Ovary (tissue), 9 donors: ENCODE data around the gene PTPRN2. TPM values are rescaled to one million over a fixed set of nuclear protein-coding genes. Genes with fewer than 3 reads are reported as not detected.

Experiments
- DNase-seq, 5 donors: peaks; one replicate each; pipeline ENCODE4 v3.0.0-alpha.2; 2019 to 2020
- H3K27ac ChIP-seq, 2 donors: fragments of 200-600 bp; one replicate each; pipeline versions ENCODE4 v1.5.1 to v1.8.0; 2019 to 2022
- H3K27me3 ChIP-seq: fragments of 200-600 bp; one replicate; pipeline ENCODE4 v1.8.0; 2022
- H3K36me3 ChIP-seq: fragments of 200-600 bp; sonication (generic); one replicate; pipeline ENCODE4 v1.5.1; 2019
- H3K4me1 ChIP-seq: one replicate; pipeline ENCODE4 v1.8.1; 2013; ENCODE audit warnings: mild to moderate bottlenecking, moderate library complexity; ENCODE audit not compliant: insufficient read depth
- H3K4me3 ChIP-seq: fragments of 200-600 bp; sonication (generic); one replicate; pipeline ENCODE4 v1.5.1; 2017
- H3K9me3 ChIP-seq, 2 donors: fragments of 200-600 bp in 1 of 2; sonication (generic) in 1 of 2; one replicate each; pipeline versions ENCODE4 v1.5.1 to v1.8.1; 2013 to 2019; ENCODE audit warnings: mild to moderate bottlenecking in 1 of 2, moderate library complexity in 1 of 2
- EP300 ChIP-seq: sonication (generic); formaldehyde crosslinking; IDR thresholded peaks from one replicate; pipeline ENCODE4 v1.6.1; 2017; ENCODE audit warnings: antibody characterized with exemption
- POLR2A ChIP-seq: fragments of 450-650 bp; IDR thresholded peaks from one replicate; pipeline ENCODE4 v1.6.1; 2017; ENCODE audit warnings: antibody characterized with exemption, mild to moderate bottlenecking, moderate library complexity
- WGBS, 3 donors: extraction: QIAGEN DNeasy Blood & Tissue Kit in 1 of 3; methylation state at CpG; one replicate each; pipeline versions ENCODE4 v1.1.5 to v1.1.7; 2013 to 2017; 5-methylcytosine and 5-hydroxymethylcytosine counted together
- intact Hi-C, 4 donors: fragments of 100-400 bp; cut with DNase I; formaldehyde crosslinking; loops; one replicate each; pipeline versions ENCODE4 v1.11.0 to v1.15.1; 2022 to 2023
- polyA plus RNA-seq, 2 donors: library from polyadenylated mRNA; stranded (reverse); fragments of 200-250 nt in 1 of 2; fragments of 350-450 nt in 1 of 2; fragmentation: Illumina TruSeq in 1 of 2; extraction: RNeasy Lipid Tissue Mini Kit (QIAGEN cat#74804) in 1 of 2; gene quantifications; one replicate each; pipeline ENCODE4 v1.2.3, GENCODE V29; 2013 to 2014
- total RNA-seq, 7 donors: library from RNA; depleted of rRNA in 2 of 7; stranded (reverse); fragments of >200 nt in 2 of 7; fragmentation: NEBNext Ultra II Directional in 3 of 7; extraction: Animal tissue kit (Norgen Biotek cat#: 25700) in 3 of 7; gene quantifications; one replicate each; pipeline versions ENCODE4 v1.1.0 to v1.2.4, GENCODE V29; 2016 to 2023
- TF ChIP-seq, protein P1 (sequence below), 3 donors: fragments of 450-650 bp in 2 of 3; fragments of 200-600 bp in 1 of 3; IDR thresholded peaks; one replicate each; pipeline versions ENCODE4 v1.5.1 to v1.8.0; 2016 to 2022; ENCODE audit warnings: antibody characterized with exemption in 3 of 3, mild to moderate bottlenecking in 1 of 3
- donor health status: DM: no; HTN: no; CAD: no; lungs with moderate emphysema.
- donor health status: DM: no; HTN: no; CAD: no.
- donor health status: Bipolar disorder and iron deficiency.
- donor health status: DM: yes; HTN: yes; CAD: no.
- donor health status: DM: no; HTN: no; CAD: no.
- donor health status: DM: yes; HTN: yes; CAD: no.

Gene PTPRN2
- total and polyA plus RNA-seq, 9 donors = 3.5 to 11.1 (median 5.9) TPM

DNA sequence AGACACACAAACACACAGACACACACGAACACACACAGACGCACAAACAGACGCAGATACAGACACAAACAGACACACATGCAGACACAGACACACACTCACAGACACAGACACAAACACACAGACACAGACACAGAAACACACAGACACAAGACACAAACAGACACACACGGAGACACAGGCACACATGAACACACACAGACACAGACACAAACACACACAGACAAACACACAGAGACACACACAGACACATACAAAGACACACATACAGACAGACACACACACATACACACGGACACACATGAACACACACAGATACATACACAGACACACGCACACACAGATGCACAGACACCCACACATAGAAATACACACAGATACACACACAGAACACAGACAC lies 815.9 kb downstream of the PTPRN2 start:
- H3K9me3 ChIP-seq = no peaks in the 10 kb centered on the region
- TF ChIP-seq, protein P1, sequence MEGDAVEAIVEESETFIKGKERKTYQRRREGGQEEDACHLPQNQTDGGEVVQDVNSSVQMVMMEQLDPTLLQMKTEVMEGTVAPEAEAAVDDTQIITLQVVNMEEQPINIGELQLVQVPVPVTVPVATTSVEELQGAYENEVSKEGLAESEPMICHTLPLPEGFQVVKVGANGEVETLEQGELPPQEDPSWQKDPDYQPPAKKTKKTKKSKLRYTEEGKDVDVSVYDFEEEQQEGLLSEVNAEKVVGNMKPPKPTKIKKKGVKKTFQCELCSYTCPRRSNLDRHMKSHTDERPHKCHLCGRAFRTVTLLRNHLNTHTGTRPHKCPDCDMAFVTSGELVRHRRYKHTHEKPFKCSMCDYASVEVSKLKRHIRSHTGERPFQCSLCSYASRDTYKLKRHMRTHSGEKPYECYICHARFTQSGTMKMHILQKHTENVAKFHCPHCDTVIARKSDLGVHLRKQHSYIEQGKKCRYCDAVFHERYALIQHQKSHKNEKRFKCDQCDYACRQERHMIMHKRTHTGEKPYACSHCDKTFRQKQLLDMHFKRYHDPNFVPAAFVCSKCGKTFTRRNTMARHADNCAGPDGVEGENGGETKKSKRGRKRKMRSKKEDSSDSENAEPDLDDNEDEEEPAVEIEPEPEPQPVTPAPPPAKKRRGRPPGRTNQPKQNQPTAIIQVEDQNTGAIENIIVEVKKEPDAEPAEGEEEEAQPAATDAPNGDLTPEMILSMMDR (IDR thresholded peaks at IDR 0.05) = no peak
- no peak for TF ChIP-seq POLR2A
- no peak for TF ChIP-seq EP300
- no peaks in the 10 kb centered on the region for H3K36me3 ChIP-seq
- DNase-seq = no peak
- intact Hi-C loops = no loop called here
- no peaks in the 10 kb centered on the region for H3K4me1 ChIP-seq
- H3K27ac ChIP-seq = no peak overlapping the region
- 91 to 92% (median 92%) methylated on average over 6 of the region's 6 CpGs for WGBS, 3 donors
- no peaks in the 10 kb centered on the region for H3K27me3 ChIP-seq
- H3K4me3 ChIP-seq = no peak overlapping the region

DNA sequence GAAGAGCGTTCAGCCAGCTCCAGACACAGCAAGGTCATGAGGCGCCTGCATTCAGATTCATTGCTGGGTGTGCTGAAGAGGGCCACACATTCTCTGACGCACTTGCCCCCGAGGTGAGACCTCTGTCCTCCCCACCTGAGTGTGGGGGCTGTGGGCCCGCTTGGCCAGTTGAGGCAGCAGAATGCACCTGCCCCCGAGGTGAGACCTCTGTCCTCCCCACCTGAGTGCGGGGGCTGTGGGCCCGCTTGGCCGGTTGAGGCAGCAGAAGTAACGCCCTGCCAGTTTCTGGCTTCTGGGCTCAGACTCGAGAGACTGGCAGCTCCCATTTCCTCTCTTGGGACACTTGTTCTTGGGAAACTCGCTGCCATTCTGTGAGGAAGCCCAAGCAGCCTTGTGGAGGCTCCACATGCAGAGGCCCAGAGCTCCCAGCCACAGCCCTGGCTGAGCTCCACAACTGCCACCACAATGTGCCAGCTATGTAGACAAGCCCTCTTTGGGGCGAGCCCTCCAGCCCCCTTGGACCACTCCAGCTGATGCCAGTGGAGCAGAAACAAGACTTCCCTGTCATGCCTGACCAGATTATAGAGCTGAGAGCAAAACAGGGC lies 816.8 kb downstream of the PTPRN2 start:
- Histone ChIP-seq H3K4me1 (no peaks in the 10 kb centered on the region), H3K27me3 (no peaks in the 10 kb centered on the region), H3K36me3 (no peaks in the 10 kb centered on the region), H3K27ac (no peak overlapping the region), H3K9me3 (no peaks in the 10 kb centered on the region), H3K4me3 (no peak overlapping the region)
- DNase-seq = no peak
- TF ChIP-seq, protein P1 (IDR thresholded peaks at IDR 0.05) = no peak
- TF ChIP-seq POLR2A (no peak), EP300 (no peak)
- 92 to 95% (median 93%) methylated on average over 13 of the region's 13 CpGs for WGBS, 3 donors
- intact Hi-C loops = no loop called here

DNA sequence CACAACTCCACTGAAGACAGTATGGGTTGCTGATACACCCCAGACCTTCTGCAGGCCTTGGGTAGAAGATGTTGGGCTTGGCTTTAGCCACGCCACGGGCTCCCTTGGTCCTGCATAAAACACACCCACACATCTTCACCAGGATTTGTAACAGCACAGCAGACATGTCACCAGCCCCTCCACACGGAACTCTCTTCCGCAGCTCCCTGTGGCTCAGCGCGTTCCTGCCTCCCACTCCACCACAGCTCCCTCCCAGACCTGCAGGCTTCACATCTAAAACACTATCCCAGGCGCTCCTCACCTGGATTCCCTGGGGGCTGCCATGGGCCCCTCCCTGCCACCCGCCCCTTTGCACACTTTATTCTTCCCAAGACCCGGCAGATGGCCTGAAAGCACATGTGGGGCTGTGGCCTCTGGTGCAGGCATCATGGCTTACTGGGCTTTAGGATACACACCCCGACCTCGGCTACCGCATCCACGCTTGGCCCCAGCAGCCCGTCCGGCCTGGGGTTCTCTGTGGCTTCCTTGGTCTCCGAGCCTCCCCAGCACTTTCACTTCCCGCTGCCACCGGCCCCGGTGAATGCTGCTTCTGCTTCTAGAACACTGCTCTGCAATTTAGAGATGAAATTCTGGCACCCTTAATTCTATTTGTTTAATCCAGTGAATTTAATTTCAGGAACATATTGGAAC lies 818.0 kb downstream of the PTPRN2 start:
- DNase-seq = no peak
- Histone ChIP-seq H3K27me3 (no peaks in the 10 kb centered on the region), H3K36me3 (no peaks in the 10 kb centered on the region), H3K27ac (no peak overlapping the region), H3K9me3 (no peaks in the 10 kb centered on the region), H3K4me1 (no peaks in the 10 kb centered on the region), H3K4me3 (no peak overlapping the region)
- 60 to 67% (median 61%) methylated on average over 19 of the region's 19 CpGs for WGBS, 3 donors
- intact Hi-C loops = no loop called here
- TF ChIP-seq, protein P1 (IDR thresholded peaks at IDR 0.05) = no peak
- TF ChIP-seq EP300 (no peak), POLR2A (no peak)

DNA sequence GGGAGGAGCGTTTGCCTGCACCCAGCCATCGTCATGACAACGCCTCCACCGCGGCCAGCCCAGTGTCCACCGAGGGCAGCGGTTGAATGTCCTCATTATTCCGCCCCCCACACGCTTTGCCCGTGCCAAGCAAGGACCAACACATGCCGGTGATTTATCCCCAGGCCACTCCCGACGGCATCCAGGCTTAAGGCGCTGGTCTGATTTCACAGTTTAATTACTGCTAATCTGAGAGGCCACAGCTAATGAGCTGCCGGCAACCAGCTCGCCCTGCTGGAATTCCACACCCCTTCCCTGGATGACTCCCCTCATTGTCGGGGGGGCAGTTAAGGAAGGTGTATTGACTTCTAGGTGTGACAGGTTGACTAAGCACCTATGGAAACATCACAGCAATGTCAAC lies 818.5 kb downstream of the PTPRN2 start:
- no peaks in the 10 kb centered on the region for H3K27me3 ChIP-seq
- intact Hi-C loops = no loop called here
- DNase-seq = no peak
- 6 to 8% (median 6%) methylated on average over 17 of the region's 17 CpGs for WGBS, 3 donors
- H3K9me3 ChIP-seq = no peaks in the 10 kb centered on the region
- no peak overlapping the region for H3K4me3 ChIP-seq
- H3K27ac ChIP-seq = no peak overlapping the region
- H3K36me3 ChIP-seq = no peaks in the 10 kb centered on the region
- H3K4me1 ChIP-seq = no peaks in the 10 kb centered on the region
- TF ChIP-seq, protein P1 (IDR thresholded peaks at IDR 0.05) = no peak
- TF ChIP-seq EP300 = no peak
- TF ChIP-seq POLR2A = no peak
